GM11168 (cell line): ENCODE results near the gene GDF10.

Experiments
- in situ Hi-C: fragments of 300-500 bp; cut with MboI; formaldehyde crosslinking; loops from one replicate; pipeline ENCODE4 v1.12.0; 2022; ENCODE audit warnings: low sequenced_read_pairs; ENCODE audit not compliant: unreplicated experiment

The GDF10 gene

GRCh38 chr10:47266602-47267001, 33.4 kb upstream of the GDF10 start:
- in situ Hi-C loops = no loop called here

DNA sequence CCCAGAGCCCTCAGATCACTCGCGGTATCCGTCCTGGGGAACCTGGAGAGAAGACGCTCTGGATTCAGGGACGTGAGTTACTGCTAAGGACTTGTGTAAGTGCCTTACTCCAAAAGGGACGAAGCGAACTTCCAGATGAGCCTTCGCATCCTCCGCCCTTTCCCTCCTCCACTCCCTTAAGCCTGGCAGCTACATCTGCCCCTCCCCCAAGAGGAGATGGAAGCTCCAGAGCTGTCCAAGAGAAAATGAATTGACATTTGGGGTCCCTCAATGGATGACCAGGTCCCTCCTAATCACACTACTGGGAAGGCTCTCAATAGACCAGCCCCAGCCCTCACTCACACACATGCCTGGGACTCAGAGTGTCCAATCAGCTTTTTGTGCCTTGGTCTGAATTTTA, 31.3 kb upstream of the GDF10 start:
- in situ Hi-C loops = no loop called here

DNA sequence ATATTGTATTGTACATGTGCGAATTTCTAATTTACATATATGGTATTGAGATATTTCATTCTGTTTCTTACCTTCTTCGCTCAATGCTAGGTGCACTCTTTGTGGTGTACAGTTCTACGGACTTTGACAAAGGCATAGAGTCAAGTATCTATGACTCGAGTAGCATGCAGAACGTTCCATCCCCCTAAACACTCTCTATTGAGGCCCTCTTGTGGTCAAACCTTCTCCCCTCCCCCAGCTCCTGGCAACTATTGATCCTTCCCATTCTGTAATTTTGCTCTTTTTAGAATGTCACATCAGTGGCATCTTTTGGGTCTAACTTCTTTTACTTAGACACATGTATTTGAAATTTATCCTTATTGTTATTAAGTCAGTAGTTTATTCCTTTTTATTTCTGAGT, 30.7 kb upstream of the GDF10 start:
- in situ Hi-C loops = no loop called here

DNA sequence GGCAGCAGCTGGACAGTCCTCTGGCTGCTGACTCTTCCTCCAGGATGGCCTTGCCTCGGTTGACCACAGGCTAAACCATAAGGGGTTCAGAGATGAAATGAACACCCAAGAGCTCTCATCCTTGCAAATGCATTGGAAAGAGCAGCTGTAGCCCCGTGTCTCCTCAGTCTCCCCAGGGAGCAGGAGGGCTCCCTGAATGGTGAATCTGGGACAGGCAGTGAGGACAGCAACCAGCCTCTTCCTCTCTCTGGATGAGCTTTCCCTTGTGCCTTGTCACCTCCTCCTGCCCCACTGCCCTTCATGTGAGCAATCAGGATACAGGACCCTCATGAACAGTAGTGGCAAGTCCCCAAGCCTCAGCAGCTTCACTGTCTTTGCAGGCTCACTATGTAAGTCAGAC, 23.9 kb upstream of the GDF10 start:
- in situ Hi-C loops = no loop called here

GRCh38 chr10:47276576-47277351, 23.2 kb upstream of the GDF10 start:
- in situ Hi-C loops = no loop called here

GRCh38 chr10:47277352-47278151, 22.4 kb upstream of the GDF10 start:
- in situ Hi-C loops = no loop called here

DNA sequence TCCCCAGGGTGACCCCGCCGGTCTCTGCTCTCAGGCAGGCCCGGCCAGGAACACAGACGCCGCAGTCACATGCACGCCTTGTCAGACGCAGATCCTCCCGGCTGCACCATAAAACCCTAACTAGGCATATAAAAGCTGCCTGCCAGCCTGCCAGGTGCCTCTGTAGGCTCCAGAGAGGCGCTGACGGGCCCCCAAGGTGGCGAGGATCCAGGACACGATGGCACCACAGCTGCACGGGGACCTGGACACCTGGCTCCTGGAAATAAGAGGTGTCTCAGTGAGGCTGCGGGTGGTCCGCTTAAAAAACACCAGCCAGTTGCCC, 21.9 kb upstream of the GDF10 start:
- in situ Hi-C loops = no loop called here

DNA sequence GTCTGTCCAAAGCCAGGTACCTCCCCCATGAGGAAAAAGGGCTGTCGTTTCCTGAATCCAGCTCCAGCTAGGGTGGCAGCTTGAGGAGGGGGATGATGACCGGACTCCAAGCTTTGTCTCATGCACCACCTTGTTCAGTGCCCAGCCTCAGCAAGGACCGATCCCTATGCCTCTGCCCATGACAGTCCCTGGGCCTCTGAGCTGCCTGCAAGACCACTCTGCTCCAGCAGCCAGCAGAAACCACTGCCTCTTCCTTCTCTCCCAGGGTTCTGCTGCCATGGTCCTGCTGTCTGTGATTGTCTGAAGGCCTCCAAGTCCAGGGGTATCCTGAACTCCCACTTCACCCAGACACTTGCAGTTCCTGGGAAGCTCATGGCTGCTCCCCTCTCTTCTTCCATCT, 21.3 kb upstream of the GDF10 start:
- in situ Hi-C loops = no loop called here

- in situ Hi-C loops = no loop called here
Observed at GRCh38 chr10:47279276-47279675, 20.7 kb upstream of the GDF10 start.

DNA sequence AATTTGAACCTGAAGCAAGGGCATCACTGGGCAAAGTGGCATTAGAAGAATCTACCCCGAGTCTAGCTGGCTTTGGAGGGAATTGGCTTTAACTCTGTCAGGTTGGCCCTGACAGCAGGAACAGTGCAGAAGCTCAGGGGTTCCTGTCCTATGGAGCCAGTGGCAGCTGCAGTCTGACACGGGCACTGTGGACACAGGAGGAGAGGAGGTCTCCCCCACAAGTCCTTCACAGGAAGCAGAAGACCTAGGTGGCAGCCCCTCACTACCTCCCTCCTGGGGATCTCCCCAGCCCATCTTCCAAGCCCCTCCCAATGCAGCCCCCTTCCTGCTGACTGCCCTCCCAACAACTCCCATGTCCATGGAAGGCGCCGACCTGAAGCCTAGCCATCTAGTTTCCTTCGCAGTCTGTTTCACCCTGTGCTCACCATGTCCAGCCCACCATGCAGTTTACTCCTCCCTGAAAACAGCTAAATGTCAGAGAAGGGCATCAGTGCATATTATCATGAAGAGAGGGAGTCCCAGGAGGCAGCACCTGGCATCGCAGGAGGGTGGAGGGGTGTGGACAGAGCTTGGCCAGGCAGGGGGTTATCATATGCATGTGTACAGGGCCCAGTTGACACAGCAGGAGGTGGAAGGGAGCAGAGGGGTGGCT, 17.9 kb upstream of the GDF10 start:
- in situ Hi-C loops = no loop called here

DNA sequence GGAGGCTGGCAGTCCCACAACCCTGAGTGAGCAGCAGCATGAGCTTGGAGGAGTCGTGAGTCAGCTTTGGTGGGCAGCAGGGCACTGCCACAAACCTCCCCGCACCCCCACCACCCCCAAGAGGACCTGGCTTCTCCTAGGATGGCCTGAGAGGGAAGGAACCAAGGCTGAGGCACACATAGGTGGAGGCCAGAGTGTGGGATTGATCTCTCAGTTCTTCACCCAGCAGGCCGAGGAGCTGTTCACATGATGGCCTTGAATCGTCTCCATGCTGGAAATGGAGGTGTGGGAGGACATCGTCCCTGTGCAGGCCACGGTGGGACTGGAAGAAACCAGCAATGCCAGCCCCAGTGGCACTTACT, 17.4 kb upstream of the GDF10 start:
- in situ Hi-C loops = no loop called here

- in situ Hi-C loops = no loop called here
Observed at GRCh38 chr10:47283101-47283630, 16.8 kb upstream of the GDF10 start.

DNA sequence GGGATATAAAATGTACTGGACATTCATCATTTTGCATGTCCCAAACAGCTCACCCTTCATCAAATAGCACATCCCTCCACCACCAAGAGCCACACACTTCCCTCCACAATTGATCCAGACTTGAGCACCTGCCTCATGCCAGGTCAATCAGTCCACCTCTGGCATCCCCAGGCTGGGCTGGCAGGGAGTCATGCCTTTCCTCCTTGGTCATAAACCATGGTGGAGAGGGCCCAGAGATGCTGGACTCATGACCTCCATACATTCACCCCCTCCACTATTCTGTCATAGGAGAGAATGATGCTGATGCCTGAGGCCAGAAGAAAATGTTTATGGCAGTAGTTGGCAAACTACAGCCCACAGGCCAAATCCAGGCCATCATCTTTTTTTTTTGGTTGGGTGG, 16.1 kb upstream of the GDF10 start:
- in situ Hi-C loops = no loop called here

GRCh38 chr10:47285381-47286115, 14.4 kb upstream of the GDF10 start:
- in situ Hi-C loops = no loop called here

DNA sequence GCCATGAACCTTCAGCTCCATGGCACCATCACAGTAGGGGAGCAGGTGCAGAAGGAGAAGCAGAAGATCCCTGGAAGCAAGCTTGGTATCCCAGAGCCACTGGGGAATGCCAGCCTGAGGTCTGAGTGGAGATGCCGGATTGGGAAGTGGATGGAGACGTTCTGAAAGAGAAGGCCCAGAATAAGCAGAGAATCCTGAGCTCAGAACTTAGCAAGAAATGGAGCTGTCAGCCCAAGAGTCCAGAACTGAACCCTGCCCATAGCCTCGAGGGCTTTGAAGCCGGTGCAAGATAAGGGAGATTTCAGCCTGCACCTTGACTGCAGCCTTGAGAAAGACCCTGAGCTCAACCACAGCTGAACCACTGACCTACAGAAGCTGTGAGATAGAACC, 13.9 kb upstream of the GDF10 start:
- in situ Hi-C loops = no loop called here

- in situ Hi-C loops = no loop called here
Observed at GRCh38 chr10:47286591-47287315, 13.2 kb upstream of the GDF10 start.

DNA sequence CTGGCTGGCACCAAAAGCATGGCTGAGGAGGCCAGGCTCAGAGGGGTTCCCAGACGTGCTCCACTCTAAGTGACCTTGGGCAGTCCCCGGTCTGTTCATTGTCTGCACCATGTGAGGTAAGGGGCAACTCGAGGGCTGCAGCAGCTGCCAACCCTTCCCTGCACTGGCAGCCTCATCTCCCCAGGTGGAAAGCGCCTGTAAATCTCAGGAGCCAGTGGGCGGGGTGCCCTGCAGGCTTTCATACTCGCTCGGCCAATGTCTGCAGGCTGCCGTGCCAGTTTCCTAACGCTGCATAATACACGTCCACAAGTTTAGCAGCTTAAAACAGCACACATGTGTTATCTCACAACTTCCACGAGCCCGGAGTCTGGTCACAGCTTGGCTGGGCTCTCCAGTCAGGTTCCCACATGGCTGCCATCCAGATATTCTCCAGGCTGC, 12.6 kb upstream of the GDF10 start:
- in situ Hi-C loops = no loop called here

GRCh38 chr10:47287805-47288204, 12.2 kb upstream of the GDF10 start:
- in situ Hi-C loops = no loop called here

DNA sequence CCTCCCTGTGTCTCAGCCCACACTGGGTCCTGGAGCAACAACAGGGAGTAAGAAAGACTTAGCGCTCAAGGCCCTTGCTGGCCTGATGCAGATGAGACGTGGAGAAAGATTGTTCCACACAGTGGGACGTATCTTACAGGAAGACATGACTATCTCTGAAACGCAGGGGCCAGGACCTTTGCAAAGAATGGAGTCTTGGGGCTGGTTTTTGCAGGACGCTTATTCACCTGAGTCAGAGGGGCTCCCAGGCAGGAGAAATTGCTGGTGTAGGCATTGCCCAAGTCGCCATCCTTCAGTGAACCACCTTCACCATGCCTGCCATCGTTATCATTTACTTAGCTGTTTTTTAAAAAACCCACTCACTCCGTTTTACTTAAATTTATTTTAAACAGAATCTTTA, 11.8 kb upstream of the GDF10 start:
- in situ Hi-C loops = no loop called here

- in situ Hi-C loops = no loop called here
Observed at GRCh38 chr10:47288916-47289495, 11.0 kb upstream of the GDF10 start.
